ENCODE results near the gene PLN. TPM values are rescaled to one million over a fixed set of nuclear protein-coding genes. Genes with fewer than 3 reads are reported as not detected.

Gene PLN
- total RNA-seq (187 and 230 TPM in 2 replicates), polyA plus RNA-seq (502 and 603 TPM in 2 replicates)

DNA sequence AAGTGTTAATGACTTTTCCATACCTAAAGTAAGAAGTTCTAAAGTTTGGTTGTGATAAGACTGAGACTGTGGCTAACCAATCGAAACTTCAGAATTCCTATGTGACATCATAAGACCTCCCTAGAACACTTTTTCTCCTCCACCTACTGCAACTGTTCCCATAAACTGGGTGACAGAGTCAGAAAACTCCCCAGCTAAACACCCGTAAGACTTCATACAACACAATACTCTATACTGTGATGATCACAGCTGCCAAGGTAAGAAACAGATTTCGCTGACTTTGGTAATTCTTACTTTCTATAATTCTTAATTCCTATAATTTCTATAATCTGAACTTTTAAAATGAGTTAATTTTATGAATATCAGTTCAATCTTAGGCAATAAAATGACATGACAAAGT, at the start of gene PLN:
PLN (plus strand) TSS at position 161 of the 400 bp plus-strand sequence. CDS start 10,626 bp downstream, outside the sequence.
- DNase-seq (ENCODE audit: low read depth in 1 of 2, low spot score in 1 of 2): peak in 1 of 2 donors; percentile 83
- no peaks in the 10 kb centered on the region for H3K9me3 ChIP-seq (ENCODE audit: low read depth)
- peak within 1 kb of the TSS; percentile 83 for H3K27ac ChIP-seq
- peak within 1 kb of the TSS; percentile 61 for H3K4me3 ChIP-seq
- no peaks in the 10 kb centered on the region for H3K36me3 ChIP-seq
- peaks cover 20% of the 10 kb centered on the region for H3K4me1 ChIP-seq (ENCODE audit: low read depth)
- TF ChIP-seq, protein P1, sequence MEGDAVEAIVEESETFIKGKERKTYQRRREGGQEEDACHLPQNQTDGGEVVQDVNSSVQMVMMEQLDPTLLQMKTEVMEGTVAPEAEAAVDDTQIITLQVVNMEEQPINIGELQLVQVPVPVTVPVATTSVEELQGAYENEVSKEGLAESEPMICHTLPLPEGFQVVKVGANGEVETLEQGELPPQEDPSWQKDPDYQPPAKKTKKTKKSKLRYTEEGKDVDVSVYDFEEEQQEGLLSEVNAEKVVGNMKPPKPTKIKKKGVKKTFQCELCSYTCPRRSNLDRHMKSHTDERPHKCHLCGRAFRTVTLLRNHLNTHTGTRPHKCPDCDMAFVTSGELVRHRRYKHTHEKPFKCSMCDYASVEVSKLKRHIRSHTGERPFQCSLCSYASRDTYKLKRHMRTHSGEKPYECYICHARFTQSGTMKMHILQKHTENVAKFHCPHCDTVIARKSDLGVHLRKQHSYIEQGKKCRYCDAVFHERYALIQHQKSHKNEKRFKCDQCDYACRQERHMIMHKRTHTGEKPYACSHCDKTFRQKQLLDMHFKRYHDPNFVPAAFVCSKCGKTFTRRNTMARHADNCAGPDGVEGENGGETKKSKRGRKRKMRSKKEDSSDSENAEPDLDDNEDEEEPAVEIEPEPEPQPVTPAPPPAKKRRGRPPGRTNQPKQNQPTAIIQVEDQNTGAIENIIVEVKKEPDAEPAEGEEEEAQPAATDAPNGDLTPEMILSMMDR (IDR thresholded peaks at IDR 0.05; ENCODE audit: low read depth, low read length): no peak
- H3K27me3 ChIP-seq: no peaks in the 10 kb centered on the region

DNA sequence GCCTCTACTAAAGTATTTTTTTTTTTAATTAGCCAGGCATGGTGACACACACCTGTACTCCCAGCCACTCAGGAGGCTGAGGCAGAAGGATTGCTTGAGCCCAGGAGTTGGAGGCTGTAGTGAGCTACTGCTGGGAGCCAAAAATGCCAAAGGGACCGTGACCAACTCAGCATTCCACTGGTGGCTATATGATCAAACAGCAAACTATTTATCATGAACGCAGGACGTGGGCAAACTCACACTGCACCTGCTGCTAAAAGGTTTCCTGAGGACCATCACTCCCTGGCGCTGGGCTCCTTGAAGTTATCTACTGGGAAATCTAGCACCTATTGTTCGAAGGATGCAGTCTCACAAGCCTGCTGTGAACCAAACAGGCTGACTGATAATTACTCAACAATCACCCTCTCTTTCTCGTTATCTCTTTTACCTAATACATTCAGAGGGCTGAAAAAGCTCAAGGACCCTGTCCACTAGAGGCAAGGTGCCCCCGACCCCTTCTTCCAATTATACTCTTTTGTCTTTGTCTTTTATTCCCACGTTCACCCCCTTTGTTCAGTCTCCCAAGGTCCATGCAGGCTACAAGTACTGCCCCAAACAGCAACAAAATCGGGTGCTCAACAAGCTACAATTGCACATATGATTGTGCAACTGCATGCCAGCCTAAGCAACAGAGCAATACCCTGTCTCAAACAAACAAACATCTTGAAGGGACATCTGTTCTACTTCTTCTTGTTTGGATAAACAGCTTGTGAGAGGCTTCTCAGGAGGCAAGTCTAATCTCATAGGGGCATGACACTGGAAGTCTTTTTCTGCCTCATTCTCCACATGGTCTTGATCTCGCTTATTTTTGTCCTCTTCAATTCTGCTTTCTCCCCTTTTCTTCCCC, 47.7 kb upstream of the PLN start:
- TF ChIP-seq, protein P1 (IDR thresholded peaks at IDR 0.05; ENCODE audit: low read depth, low read length): no peak
- Histone ChIP-seq H3K4me3 (no peak overlapping the region), H3K9me3 (ENCODE audit: low read depth) (no peaks in the 10 kb centered on the region), H3K27ac (no peak overlapping the region), H3K27me3 (no peaks in the 10 kb centered on the region), H3K36me3 (no peaks in the 10 kb centered on the region), H3K4me1 (ENCODE audit: low read depth) (no peaks in the 10 kb centered on the region)
- DNase-seq (ENCODE audit: low read depth in 1 of 2, low spot score in 1 of 2): no peak

DNA sequence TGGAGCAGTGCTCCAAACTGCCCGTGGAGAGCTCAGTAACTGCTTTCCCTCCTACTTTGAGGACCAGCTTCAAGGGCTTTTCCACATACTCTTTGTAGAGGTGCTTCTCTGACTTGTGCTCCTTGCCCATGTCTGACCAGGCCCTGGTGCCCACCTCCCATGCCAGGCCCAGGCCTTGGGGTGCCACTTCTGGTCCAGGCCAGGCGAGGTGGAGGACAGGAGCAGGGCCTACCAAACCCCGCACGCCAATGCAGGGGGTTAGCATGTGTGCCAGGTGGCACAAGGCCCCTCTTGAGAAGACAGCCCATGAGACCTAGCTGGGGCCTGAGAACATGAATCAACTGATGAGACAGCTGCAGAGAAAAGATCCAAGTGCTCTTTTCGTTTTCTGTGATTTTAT, 47.0 kb upstream of the PLN start:
- H3K27me3 ChIP-seq: no peaks in the 10 kb centered on the region
- no peak overlapping the region for H3K4me3 ChIP-seq
- H3K36me3 ChIP-seq: no peaks in the 10 kb centered on the region
- TF ChIP-seq, protein P1 (IDR thresholded peaks at IDR 0.05; ENCODE audit: low read depth, low read length): no peak
- H3K4me1 ChIP-seq (ENCODE audit: low read depth): no peaks in the 10 kb centered on the region
- no peak for DNase-seq (ENCODE audit: low read depth in 1 of 2, low spot score in 1 of 2)
- H3K27ac ChIP-seq: no peak overlapping the region
- H3K9me3 ChIP-seq (ENCODE audit: low read depth): no peaks in the 10 kb centered on the region

DNA sequence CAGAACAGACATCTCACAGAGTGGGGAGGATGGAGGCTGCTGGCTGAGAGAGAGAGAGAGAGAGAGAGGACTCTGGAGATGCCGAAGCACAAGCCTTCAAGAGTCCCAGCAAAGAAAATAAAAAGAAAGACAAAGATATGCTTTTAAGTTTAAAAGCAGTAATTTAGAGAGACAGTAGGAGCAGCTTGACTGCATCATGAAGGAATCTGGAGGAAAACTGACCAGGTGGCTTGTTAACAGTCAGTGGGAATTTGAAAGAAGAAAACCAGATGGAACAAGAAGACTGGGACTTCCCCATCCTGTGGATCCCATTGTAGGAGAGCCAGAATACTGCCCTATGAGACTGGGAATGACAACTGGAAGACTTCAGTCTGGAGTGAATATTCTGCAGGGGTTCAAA, 46.3 kb upstream of the PLN start:
- Histone ChIP-seq H3K36me3 (no peaks in the 10 kb centered on the region), H3K27ac (no peak overlapping the region), H3K27me3 (no peaks in the 10 kb centered on the region), H3K4me3 (no peak overlapping the region), H3K4me1 (ENCODE audit: low read depth) (no peaks in the 10 kb centered on the region), H3K9me3 (ENCODE audit: low read depth) (no peaks in the 10 kb centered on the region)
- no peak for DNase-seq (ENCODE audit: low read depth in 1 of 2, low spot score in 1 of 2)
- TF ChIP-seq, protein P1 (IDR thresholded peaks at IDR 0.05; ENCODE audit: low read depth, low read length): no peak

DNA sequence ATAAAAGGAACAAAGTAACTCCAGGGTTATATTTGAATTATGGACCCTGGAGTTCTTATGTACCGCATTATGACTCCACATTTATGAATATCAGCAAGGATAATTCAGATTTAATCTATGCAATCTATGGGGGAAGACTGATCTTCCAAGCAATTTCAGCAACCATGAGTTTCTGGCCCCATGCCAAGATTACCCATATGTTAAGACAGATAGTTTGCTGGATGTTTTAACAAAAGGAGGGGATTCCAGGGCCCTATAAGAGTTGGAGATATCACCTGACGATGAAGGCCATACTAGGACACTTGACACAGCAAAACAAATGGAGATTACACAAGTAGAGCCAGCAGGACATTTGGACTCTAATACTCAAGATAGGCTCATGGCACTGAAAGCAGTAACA, 45.9 kb upstream of the PLN start:
- no peak for DNase-seq (ENCODE audit: low read depth in 1 of 2, low spot score in 1 of 2)
- Histone ChIP-seq H3K36me3 (no peaks in the 10 kb centered on the region), H3K27me3 (no peaks in the 10 kb centered on the region), H3K4me3 (no peak overlapping the region), H3K9me3 (ENCODE audit: low read depth) (no peaks in the 10 kb centered on the region), H3K4me1 (ENCODE audit: low read depth) (no peaks in the 10 kb centered on the region), H3K27ac (no peak overlapping the region)
- TF ChIP-seq, protein P1 (IDR thresholded peaks at IDR 0.05; ENCODE audit: low read depth, low read length): no peak

Measured in cardiac muscle cell (in vitro differentiated cells and primary cell).